Left ventricle myocardium inferior (tissue), 1 donor: Measurements from ENCODE around the gene SHD. TPM values are rescaled to one million over a fixed set of nuclear protein-coding genes. Genes with fewer than 3 reads are reported as not detected.
A peak's percentile ranks its signal among the peaks of the same experiment; 100 is the strongest.

Experiments
- DNase-seq: peaks from one replicate; pipeline ENCODE4 v3.0.0-alpha.2; 2020
- H3K27ac ChIP-seq: fragments of 200-600 bp; replicated peaks from 2 replicates; pipeline ENCODE4 v1.8.0; 2021
- H3K27me3 ChIP-seq: fragments of 200-600 bp; 2 replicates; pipeline ENCODE4 v1.8.0; 2021; ENCODE audit warnings: low read depth
- H3K36me3 ChIP-seq: fragments of 200-600 bp; 2 replicates; pipeline ENCODE4 v1.8.0; 2021
- H3K4me1 ChIP-seq: fragments of 200-600 bp; 2 replicates; pipeline ENCODE4 v1.8.0; 2021
- H3K4me3 ChIP-seq: fragments of 200-600 bp; 2 replicates; pipeline ENCODE4 v1.8.0; 2021; ENCODE audit warnings: mild to moderate bottlenecking, moderate library complexity
- H3K9me3 ChIP-seq: fragments of 200-600 bp; replicated peaks from 2 replicates; pipeline ENCODE4 v1.8.0; 2021
- intact Hi-C: fragments of 100-400 bp; cut with micrococcal nuclease; formaldehyde crosslinking; loops from one replicate; pipeline ENCODE4 v1.11.0; 2022
- total RNA-seq: library from RNA; stranded (reverse); fragmentation: NEBNext Ultra II Directional; extraction: Animal tissue kit (Norgen Biotek cat#: 25700); gene quantifications from one replicate; pipeline ENCODE4 v1.2.1, GENCODE V29; 2021
- TF ChIP-seq, protein P1 (sequence below): fragments of 200-600 bp; IDR thresholded peaks from 2 replicates; pipeline ENCODE4 v1.8.0; 2021; ENCODE audit warnings: antibody characterized with exemption, mild to moderate bottlenecking, borderline replicate concordance
- donor health status: DM: no; HTN: yes; CAD: no; lungs with severe emphysema.

SHD gene
- total RNA-seq, 1 donor from 2014 or later = 0.16 TPM

- Histone ChIP-seq H3K4me1 (peaks cover 5% of the 10 kb centered on the region), H3K27me3 (peaks cover 66% of the 10 kb centered on the region), H3K4me3 (no peak overlapping the region), H3K27ac (no peak overlapping the region), H3K9me3 (no peaks in the 10 kb centered on the region), H3K36me3 (no peaks in the 10 kb centered on the region)
- DNase-seq = no peak
- intact Hi-C loops = no loop called here
- TF ChIP-seq, protein P1, sequence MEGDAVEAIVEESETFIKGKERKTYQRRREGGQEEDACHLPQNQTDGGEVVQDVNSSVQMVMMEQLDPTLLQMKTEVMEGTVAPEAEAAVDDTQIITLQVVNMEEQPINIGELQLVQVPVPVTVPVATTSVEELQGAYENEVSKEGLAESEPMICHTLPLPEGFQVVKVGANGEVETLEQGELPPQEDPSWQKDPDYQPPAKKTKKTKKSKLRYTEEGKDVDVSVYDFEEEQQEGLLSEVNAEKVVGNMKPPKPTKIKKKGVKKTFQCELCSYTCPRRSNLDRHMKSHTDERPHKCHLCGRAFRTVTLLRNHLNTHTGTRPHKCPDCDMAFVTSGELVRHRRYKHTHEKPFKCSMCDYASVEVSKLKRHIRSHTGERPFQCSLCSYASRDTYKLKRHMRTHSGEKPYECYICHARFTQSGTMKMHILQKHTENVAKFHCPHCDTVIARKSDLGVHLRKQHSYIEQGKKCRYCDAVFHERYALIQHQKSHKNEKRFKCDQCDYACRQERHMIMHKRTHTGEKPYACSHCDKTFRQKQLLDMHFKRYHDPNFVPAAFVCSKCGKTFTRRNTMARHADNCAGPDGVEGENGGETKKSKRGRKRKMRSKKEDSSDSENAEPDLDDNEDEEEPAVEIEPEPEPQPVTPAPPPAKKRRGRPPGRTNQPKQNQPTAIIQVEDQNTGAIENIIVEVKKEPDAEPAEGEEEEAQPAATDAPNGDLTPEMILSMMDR = no peak
Measured at GRCh38 chr19:4305659-4306058, 26.6 kb downstream of the SHD start.

GRCh38 chr19:4310247-4311121 lies 31.4 kb downstream of the SHD start:
- intact Hi-C loops = no loop called here

DNA sequence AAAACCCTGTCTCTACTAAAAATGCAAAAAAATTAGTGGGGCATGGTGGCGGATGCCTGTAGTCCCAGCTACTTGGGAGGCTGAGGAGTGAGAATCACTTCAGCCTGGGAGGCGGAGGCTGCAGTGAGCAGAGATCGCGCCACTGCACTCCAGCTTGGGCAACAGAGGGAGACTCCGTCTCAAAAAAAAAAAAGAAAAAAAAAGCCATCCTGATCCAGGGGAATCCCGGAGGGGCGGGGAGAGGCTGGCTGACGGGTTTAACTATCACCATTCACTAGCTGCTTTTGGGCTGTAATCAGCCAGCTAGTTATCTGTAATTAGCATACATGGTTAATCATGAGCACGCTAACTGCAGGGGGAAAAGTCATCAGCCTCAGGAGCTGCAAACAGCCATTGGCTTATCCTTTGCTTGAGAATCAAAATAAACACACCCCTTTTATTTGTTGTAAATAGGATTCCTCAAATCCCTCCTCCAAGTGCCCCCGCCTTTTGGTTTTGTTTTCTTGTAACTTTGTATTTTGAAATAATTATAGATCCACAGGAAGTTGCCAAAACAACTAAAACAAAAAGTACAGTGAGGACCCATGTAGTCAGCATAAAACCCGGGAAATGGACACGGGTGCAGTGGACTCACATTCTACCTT lies 34.9 kb downstream of the SHD start:
- no peak for DNase-seq
- Histone ChIP-seq H3K27me3 (peaks cover 16% of the 10 kb centered on the region), H3K4me1 (peaks cover 3% of the 10 kb centered on the region), H3K27ac (no peak overlapping the region), H3K9me3 (no peaks in the 10 kb centered on the region), H3K4me3 (peak overlapping the region; percentile 30), H3K36me3 (no peaks in the 10 kb centered on the region)
- TF ChIP-seq, protein P1 = no peak
- intact Hi-C loops = no loop called here

More at GRCh38 chr19:4310247-4311121, 31.4 kb downstream of the SHD start:
- H3K36me3 ChIP-seq = no peaks in the 10 kb centered on the region
- peaks cover 3% of the 10 kb centered on the region for H3K4me1 ChIP-seq
- no peak for DNase-seq
- TF ChIP-seq, protein P1 = no peak
- H3K9me3 ChIP-seq = no peaks in the 10 kb centered on the region
- no peak overlapping the region for H3K4me3 ChIP-seq
- H3K27ac ChIP-seq = no peak overlapping the region
- H3K27me3 ChIP-seq = peaks cover 21% of the 10 kb centered on the region

DNA sequence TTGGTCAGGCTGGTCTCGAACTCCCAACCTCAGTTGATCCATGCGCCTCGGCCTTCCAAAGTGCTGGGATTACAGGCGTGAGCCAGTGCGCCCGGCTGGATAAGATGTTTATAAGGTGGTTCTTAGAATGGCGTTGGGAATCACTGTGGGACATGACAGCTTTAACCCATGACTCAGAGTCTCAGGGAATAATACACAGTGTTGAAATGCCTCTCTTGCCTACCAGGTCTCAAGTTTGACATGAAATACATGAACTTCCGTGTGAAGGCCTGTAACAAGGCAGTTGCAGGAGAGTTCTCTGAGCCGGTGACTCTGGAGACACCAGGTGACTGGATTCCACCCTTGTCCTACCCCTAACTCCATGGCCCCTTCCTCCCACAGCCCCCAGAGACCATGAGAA lies 37.9 kb downstream of the SHD start:
- no peak overlapping the region for H3K4me3 ChIP-seq
- peaks cover 4% of the 10 kb centered on the region for H3K9me3 ChIP-seq
- no peaks in the 10 kb centered on the region for H3K36me3 ChIP-seq
- intact Hi-C loops = no loop called here
- DNase-seq = no peak
- no peak overlapping the region for H3K27ac ChIP-seq
- peaks cover 3% of the 10 kb centered on the region for H3K4me1 ChIP-seq
- TF ChIP-seq, protein P1 = no peak
- H3K27me3 ChIP-seq = peaks cover 16% of the 10 kb centered on the region

GRCh38 chr19:4318460-4318859 lies 39.4 kb downstream of the SHD start:
- peaks cover 16% of the 10 kb centered on the region for H3K27me3 ChIP-seq
- no peak overlapping the region for H3K27ac ChIP-seq
- no peak overlapping the region for H3K4me3 ChIP-seq
- H3K9me3 ChIP-seq = peaks cover 4% of the 10 kb centered on the region
- H3K36me3 ChIP-seq = no peaks in the 10 kb centered on the region
- TF ChIP-seq, protein P1 = no peak
- intact Hi-C loops = no loop called here
- peaks cover 3% of the 10 kb centered on the region for H3K4me1 ChIP-seq
- no peak for DNase-seq
